ENCODE results near the gene COLEC11.

COLEC11 gene

GRCh38 chr2:3670941-3671340 lies 76.0 kb downstream of the COLEC11 start:
- no peaks in the 10 kb centered on the region for H3K36me3 ChIP-seq (ENCODE audit: control insufficient read depth in 2 of 2, insufficient read depth in 1 of 2, low read length in 2 of 2)
- H3K4me1 ChIP-seq (ENCODE audit: control insufficient read depth, insufficient read depth, low read length) = no peaks in the 10 kb centered on the region
- H3K27ac ChIP-seq (ENCODE audit: extremely low read depth, low read depth, low read length) = no peak overlapping the region
- no peaks in the 10 kb centered on the region for H3K9me3 ChIP-seq (ENCODE audit: control insufficient read depth, insufficient read depth, low read depth, low read length)
- TF ChIP-seq ZNF777 (tag by site-specific recombination; IDR thresholded peaks at IDR 0.05; ENCODE audit: borderline replicate concordance) (no peak), ZBTB49 (tag by site-specific recombination; IDR thresholded peaks at IDR 0.05; ENCODE audit: low read depth) (no peak), ZNF664 (tag by site-specific recombination; IDR thresholded peaks at IDR 0.05) (no peak), ZNF10 (tag by site-specific recombination; IDR thresholded peaks at IDR 0.05) (no peak), ZNF548 (tag by site-specific recombination; IDR thresholded peaks at IDR 0.05) (no peak), KLF1 (tag by site-specific recombination; IDR thresholded peaks at IDR 0.05) (no peak), GLIS1 (tag by site-specific recombination; IDR thresholded peaks at IDR 0.05) (no peak)
- ChIA-PET POLR2A (interaction anchor here (0.6 kb wide), 1 partner anchor 96 kb away, joined by 3 read pairs; the partner anchor contains the start of gene RPS7), CTCF (no interaction called here)
- H3K4me3 ChIP-seq (ENCODE audit: low read depth, low read length) = no peak overlapping the region

- Histone ChIP-seq H3K27ac (ENCODE audit: extremely low read depth, low read depth, low read length) (no peak overlapping the region), H3K9me3 (ENCODE audit: control insufficient read depth, insufficient read depth, low read depth, low read length) (no peaks in the 10 kb centered on the region), H3K4me3 (ENCODE audit: low read depth, low read length) (no peak overlapping the region), H3K36me3 (ENCODE audit: control insufficient read depth in 2 of 2, insufficient read depth in 1 of 2, low read length in 2 of 2) (no peaks in the 10 kb centered on the region), H3K4me1 (ENCODE audit: control insufficient read depth, insufficient read depth, low read length) (no peaks in the 10 kb centered on the region)
- POLR2A ChIA-PET = no interaction called here
- TF ChIP-seq ZNF449 (tag by site-specific recombination; IDR thresholded peaks at IDR 0.05) (no peak), ZNF133 (tag by site-specific recombination; IDR thresholded peaks at IDR 0.05) (no peak), ZNF138 (tag by site-specific recombination; IDR thresholded peaks at IDR 0.05; ENCODE audit: borderline replicate concordance) (no peak), ZFP37 (tag by site-specific recombination; IDR thresholded peaks at IDR 0.05) (no peak), ZBTB49 (tag by site-specific recombination; IDR thresholded peaks at IDR 0.05; ENCODE audit: low read depth) (no peak), ZNF146 (tag by site-specific recombination; IDR thresholded peaks at IDR 0.05) (no peak), SCRT2 (tag by site-specific recombination; IDR thresholded peaks at IDR 0.05) (no peak), ZBTB48 (tag by site-specific recombination; IDR thresholded peaks at IDR 0.05) (no peak), ZNF112 (tag by site-specific recombination; IDR thresholded peaks at IDR 0.05) (no peak), IKZF3 (tag by site-specific recombination; IDR thresholded peaks at IDR 0.05) (no peak), ZNF501 (tag by site-specific recombination; IDR thresholded peaks at IDR 0.05) (no peak)
- CTCF ChIA-PET = no interaction called here
Observed at GRCh38 chr2:3672861-3673678, 78.2 kb downstream of the COLEC11 start.

Data from HEK293 (cell line).